OCI-LY1 (cell line): ENCODE results near the gene NRCAM.

Experiments
- H2AFZ ChIP-seq: fragments of 200-600 bp; sonication (generic), shearing (Covaris generic); 2 replicates; pipeline ENCODE4 v1.6.0; 2014; ENCODE audit warnings: antibody characterized with exemption, mild to moderate bottlenecking, low read length
- H3F3A ChIP-seq: fragments of 200-600 bp; sonication (generic), shearing (Covaris generic); 2 replicates; pipeline ENCODE4 v1.6.0; 2014; ENCODE audit warnings: mild to moderate bottlenecking, antibody characterized with exemption, low read length, moderate library complexity; ENCODE audit not compliant: insufficient read depth
- H3K27ac ChIP-seq: fragments of 200-600 bp; sonication (generic); 2 replicates; pipeline ENCODE4 v1.5.1; 2014; ENCODE audit warnings: low read length, mixed run types, mild to moderate bottlenecking, low read depth; ENCODE audit not compliant: poor library complexity, severe bottlenecking
- H3K27me3 ChIP-seq: fragments of 200-600 bp; sonication (generic); 2 replicates; pipeline ENCODE4 v1.6.0; 2014; ENCODE audit warnings: antibody characterized with exemption, mild to moderate bottlenecking, low read length, moderate library complexity; ENCODE audit not compliant: insufficient read depth
- H3K36me3 ChIP-seq: fragments of 200-600 bp; sonication (generic); 2 replicates; pipeline ENCODE4 v1.6.1; 2014; ENCODE audit warnings: mild to moderate bottlenecking, antibody characterized with exemption, low read length, moderate library complexity, mixed read lengths; ENCODE audit not compliant: insufficient read depth
- H3K4me1 ChIP-seq: fragments of 200-600 bp; sonication (generic); 2 replicates; pipeline ENCODE4 v1.5.1; 2014; ENCODE audit warnings: mild to moderate bottlenecking, low read length, moderate library complexity; ENCODE audit not compliant: insufficient read depth, severe bottlenecking
- H3K4me2 ChIP-seq: fragments of 200-600 bp; sonication (generic), shearing (Covaris generic); 2 replicates; pipeline ENCODE4 v1.6.1; 2014; ENCODE audit warnings: low read length
- H3K4me3 ChIP-seq: fragments of 200-600 bp; sonication (generic); 2 replicates; pipeline ENCODE4 v1.5.1; 2014; ENCODE audit warnings: low read length, low read depth, mild to moderate bottlenecking, mixed read lengths; ENCODE audit not compliant: poor library complexity, severe bottlenecking
- H3K79me2 ChIP-seq: fragments of 200-600 bp; shearing (Covaris generic); 2 replicates; pipeline ENCODE4 v1.6.1; 2016; ENCODE audit warnings: mixed run types, low read length, mixed read lengths; ENCODE audit not compliant: insufficient read depth
- H3K9ac ChIP-seq: fragments of 200-600 bp; sonication (generic), shearing (Covaris generic); 2 replicates; pipeline ENCODE4 v1.6.1; 2014; ENCODE audit warnings: mild to moderate bottlenecking, low read length, mixed read lengths
- H3K9me2 ChIP-seq: fragments of 200-600 bp; sonication (generic), shearing (Covaris generic); 2 replicates; pipeline ENCODE4 v1.6.1; 2014; ENCODE audit warnings: low read depth, mild to moderate bottlenecking, low read length, mixed read lengths
- H3K9me3 ChIP-seq: fragments of 200-600 bp; shearing (Covaris generic); 2 replicates; pipeline ENCODE4 v1.6.1; 2014; ENCODE audit warnings: low read length, mixed read lengths
- H4K20me1 ChIP-seq: fragments of 200-600 bp; sonication (generic), shearing (Covaris generic); 2 replicates; pipeline ENCODE4 v1.6.0; 2016; ENCODE audit warnings: mild to moderate bottlenecking, low read length; ENCODE audit not compliant: insufficient read depth
- CTCF ChIP-seq: fragments of 200-600 bp; sonication (generic), shearing (Covaris generic); IDR thresholded peaks from 2 replicates; pipeline ENCODE4 v1.5.1; 2017; ENCODE audit warnings: mild to moderate bottlenecking, antibody characterized with exemption, low read length, moderate library complexity, mixed read lengths
- EZH2 ChIP-seq: fragments of 200-600 bp; sonication (generic), shearing (Covaris generic); IDR thresholded peaks from 2 replicates; pipeline ENCODE4 v1.8.0; 2017; ENCODE audit warnings: borderline replicate concordance, mixed run types, mild to moderate bottlenecking, antibody characterized with exemption, low read length, moderate library complexity, mixed read lengths

The NRCAM gene

GRCh38 chr7:108236681-108237415 is 219.4 kb downstream of the NRCAM start:
- no peaks in the 10 kb centered on the region for H3K79me2 ChIP-seq
- H3K9me2 ChIP-seq = no peaks in the 10 kb centered on the region
- H3K4me1 ChIP-seq = no peaks in the 10 kb centered on the region
- no peaks in the 10 kb centered on the region for H4K20me1 ChIP-seq
- no peak overlapping the region for H3K4me2 ChIP-seq
- no peak overlapping the region for H2AFZ ChIP-seq
- no peaks in the 10 kb centered on the region for H3K9me3 ChIP-seq
- no peak overlapping the region for H3K4me3 ChIP-seq
- no peaks in the 10 kb centered on the region for H3F3A ChIP-seq
- H3K9ac ChIP-seq = no peak overlapping the region
- H3K27me3 ChIP-seq = no peaks in the 10 kb centered on the region
- no peak overlapping the region for H3K27ac ChIP-seq
- TF ChIP-seq EZH2 (no peak), CTCF (no peak)
- H3K36me3 ChIP-seq = no peaks in the 10 kb centered on the region

DNA sequence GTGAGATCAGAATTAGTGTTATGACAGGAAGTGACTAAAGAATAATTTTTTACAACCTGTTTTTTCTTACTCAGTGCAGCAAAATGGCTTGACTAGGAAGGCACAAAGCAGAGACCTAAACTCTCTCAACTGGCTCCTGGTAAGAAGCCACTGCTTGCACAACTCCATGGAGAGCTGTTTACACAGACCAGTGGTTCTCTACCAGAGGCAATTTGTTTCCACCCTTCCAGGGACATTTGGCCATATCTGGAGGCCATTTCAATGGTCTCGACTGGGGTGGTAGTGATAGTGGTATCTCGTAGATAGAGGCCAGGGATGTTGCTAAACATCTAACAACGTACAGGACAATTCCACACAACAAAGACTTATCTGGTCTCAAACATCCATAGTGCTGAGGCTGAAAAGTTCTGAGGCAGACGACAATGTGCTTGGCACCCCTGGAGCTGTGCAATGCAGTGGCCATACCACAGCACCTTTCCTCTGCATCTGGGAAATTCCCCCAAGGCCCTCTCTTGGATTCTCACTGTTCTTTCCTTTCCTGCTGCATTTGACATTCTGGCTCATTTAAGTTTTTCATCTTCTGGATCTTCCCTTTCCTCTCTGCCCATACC is 220.7 kb downstream of the NRCAM start:
- Histone ChIP-seq H3K9me3 (no peaks in the 10 kb centered on the region), H3K9ac (no peak overlapping the region), H3K27ac (no peak overlapping the region), H3K27me3 (no peaks in the 10 kb centered on the region), H2AFZ (no peak overlapping the region), H3K4me2 (no peak overlapping the region), H3F3A (no peaks in the 10 kb centered on the region), H3K4me3 (no peak overlapping the region), H3K36me3 (no peaks in the 10 kb centered on the region), H3K4me1 (no peaks in the 10 kb centered on the region), H3K9me2 (no peaks in the 10 kb centered on the region), H4K20me1 (no peaks in the 10 kb centered on the region), H3K79me2 (no peaks in the 10 kb centered on the region)
- TF ChIP-seq CTCF (no peak), EZH2 (no peak)

DNA sequence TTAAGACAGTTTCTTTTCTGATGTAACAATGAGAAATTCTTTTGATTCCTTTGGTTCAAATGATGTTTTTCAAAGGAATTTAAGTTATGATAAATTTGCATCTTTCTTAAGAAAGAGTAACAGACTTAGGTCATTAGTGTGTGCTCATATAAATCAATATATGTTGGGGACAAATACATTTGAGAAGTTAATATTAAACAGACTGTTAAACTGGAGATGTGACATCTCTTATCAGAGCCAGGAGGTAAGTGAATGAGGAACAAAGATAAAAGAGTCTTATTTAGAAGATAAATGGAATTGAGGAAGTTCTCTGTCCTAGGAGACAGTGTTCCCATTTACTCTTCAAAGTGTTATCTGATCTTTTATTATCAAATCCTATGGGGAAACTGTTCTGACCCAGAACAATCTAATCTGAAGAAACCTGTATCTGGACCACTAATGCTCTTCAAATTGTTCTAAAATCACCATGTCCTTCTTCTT is 221.2 kb downstream of the NRCAM start:
- H4K20me1 ChIP-seq = no peaks in the 10 kb centered on the region
- H3K4me3 ChIP-seq = no peak overlapping the region
- H3K9me3 ChIP-seq = no peaks in the 10 kb centered on the region
- no peaks in the 10 kb centered on the region for H3K36me3 ChIP-seq
- no peak overlapping the region for H3K27ac ChIP-seq
- no peaks in the 10 kb centered on the region for H3K9me2 ChIP-seq
- H3K27me3 ChIP-seq = no peaks in the 10 kb centered on the region
- TF ChIP-seq EZH2 (no peak), CTCF (no peak)
- no peaks in the 10 kb centered on the region for H3K79me2 ChIP-seq
- H3K4me2 ChIP-seq = no peak overlapping the region
- H3K4me1 ChIP-seq = no peaks in the 10 kb centered on the region
- H3K9ac ChIP-seq = no peak overlapping the region
- no peak overlapping the region for H2AFZ ChIP-seq
- H3F3A ChIP-seq = no peaks in the 10 kb centered on the region
